ENCODE data around the gene PPP6R1. TPM values are rescaled to one million over a fixed set of nuclear protein-coding genes. Genes with fewer than 3 reads are reported as not detected.

PPP6R1 gene
- total RNA-seq, 1 donor from 2014 or later = 39.8 TPM

DNA sequence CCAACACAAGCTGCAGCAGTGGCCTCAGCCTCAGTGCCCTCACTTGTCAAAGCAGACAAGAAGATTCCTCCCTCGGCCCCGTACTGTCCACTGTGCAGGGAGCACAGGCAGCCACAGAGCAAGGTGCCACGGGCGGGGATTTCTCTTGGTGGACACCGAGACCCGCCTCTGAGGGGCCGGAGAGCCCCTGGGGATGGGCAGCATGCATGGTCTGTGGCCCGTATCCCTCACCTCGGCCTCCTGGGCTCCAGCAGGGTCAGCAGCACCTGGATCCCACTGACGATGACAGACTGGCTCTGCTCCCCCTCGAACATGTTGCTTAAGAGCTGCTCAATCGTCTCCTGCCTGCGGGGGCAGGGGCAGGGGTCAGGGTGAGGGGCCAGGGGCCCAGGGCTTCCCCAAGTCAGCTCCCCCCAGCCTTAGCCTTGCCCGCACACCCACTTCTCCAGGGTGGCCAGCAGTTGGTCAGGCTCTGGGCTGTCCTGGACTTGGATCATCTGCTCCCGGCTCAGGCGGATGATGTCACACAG, 16.8 kb downstream of the PPP6R1 start:
- H3K4me1 ChIP-seq = peaks cover 2% of the 10 kb centered on the region
- no peak overlapping the region for H3K4me3 ChIP-seq
- no peak overlapping the region for H3K27ac ChIP-seq (replicated peaks)
- TF ChIP-seq, protein P1, sequence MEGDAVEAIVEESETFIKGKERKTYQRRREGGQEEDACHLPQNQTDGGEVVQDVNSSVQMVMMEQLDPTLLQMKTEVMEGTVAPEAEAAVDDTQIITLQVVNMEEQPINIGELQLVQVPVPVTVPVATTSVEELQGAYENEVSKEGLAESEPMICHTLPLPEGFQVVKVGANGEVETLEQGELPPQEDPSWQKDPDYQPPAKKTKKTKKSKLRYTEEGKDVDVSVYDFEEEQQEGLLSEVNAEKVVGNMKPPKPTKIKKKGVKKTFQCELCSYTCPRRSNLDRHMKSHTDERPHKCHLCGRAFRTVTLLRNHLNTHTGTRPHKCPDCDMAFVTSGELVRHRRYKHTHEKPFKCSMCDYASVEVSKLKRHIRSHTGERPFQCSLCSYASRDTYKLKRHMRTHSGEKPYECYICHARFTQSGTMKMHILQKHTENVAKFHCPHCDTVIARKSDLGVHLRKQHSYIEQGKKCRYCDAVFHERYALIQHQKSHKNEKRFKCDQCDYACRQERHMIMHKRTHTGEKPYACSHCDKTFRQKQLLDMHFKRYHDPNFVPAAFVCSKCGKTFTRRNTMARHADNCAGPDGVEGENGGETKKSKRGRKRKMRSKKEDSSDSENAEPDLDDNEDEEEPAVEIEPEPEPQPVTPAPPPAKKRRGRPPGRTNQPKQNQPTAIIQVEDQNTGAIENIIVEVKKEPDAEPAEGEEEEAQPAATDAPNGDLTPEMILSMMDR (IDR thresholded peaks at IDR 0.05; ENCODE audit: borderline replicate concordance) = no peak
- H3K36me3 ChIP-seq = peaks cover 97% of the 10 kb centered on the region
- H3K9me3 ChIP-seq (replicated peaks) = no peaks in the 10 kb centered on the region
- intact Hi-C loops (cut with micrococcal nuclease) = no loop called here
- H3K27me3 ChIP-seq (ENCODE audit: low read depth) = no peaks in the 10 kb centered on the region
- no peak for DNase-seq

DNA sequence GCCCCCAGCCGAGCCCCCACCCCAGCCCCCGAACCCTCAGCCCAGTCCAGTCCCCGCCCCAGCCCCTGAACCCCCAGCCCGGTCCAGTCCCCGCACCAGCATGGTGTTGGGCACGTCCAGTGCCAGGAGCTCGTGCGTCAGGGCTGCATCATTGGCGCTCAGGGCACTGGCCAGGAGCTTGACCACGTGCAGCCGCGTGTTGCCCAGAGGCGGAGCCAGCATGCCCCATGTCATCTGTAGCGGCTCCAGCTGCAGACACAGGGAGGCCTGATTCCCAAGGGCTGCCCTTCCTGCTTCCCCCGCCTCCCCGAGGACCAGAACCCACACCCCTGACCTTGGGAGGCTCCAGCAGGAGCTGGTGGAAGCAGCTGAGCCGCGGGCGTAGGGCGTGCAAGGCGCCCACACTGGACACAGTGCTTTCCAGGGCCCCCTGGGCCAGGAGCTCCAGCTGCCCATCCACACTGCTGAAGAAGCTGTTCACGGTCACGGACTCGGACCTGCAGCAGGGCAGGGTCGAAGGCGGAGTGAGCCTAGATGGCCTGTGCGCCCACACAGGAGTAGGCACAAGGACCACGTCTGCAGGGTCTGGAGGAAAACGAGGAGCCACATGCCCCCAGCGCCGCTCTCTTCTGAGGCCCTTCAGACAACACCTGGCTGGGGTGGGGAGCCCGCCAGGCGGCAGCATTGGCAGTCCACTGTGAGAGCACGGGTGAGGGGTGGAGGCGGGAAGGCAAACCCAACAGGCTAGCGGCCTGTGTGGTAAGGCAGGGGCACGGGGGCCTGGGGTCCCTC, 17.5 kb downstream of the PPP6R1 start:
- Histone ChIP-seq H3K4me3 (no peak overlapping the region), H3K27me3 (ENCODE audit: low read depth) (no peaks in the 10 kb centered on the region), H3K36me3 (peaks cover 97% of the 10 kb centered on the region), H3K27ac (replicated peaks) (no peak overlapping the region), H3K9me3 (replicated peaks) (no peaks in the 10 kb centered on the region), H3K4me1 (no peaks in the 10 kb centered on the region)
- intact Hi-C loops (cut with micrococcal nuclease) = no loop called here
- TF ChIP-seq, protein P1 (IDR thresholded peaks at IDR 0.05; ENCODE audit: borderline replicate concordance) = no peak
- no peak for DNase-seq

DNA sequence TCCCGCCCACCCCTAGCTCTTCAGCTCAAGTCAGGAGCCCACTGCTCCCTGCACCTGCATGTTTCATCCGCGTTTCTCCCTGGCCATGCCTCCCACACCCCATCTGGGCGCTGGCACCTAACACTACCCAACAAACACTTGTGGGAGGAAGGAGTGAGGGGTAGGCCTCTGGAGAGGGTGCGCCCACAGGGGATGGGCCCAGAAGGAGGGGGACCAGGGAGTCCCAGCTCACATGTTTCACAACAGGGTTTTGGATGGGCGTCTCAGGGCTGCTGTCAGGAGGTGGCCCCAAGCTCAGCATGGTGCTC, 18.1 kb downstream of the PPP6R1 start:
- Histone ChIP-seq H3K4me1 (no peaks in the 10 kb centered on the region), H3K27ac (replicated peaks) (no peak overlapping the region), H3K9me3 (replicated peaks) (no peaks in the 10 kb centered on the region), H3K36me3 (peaks cover 97% of the 10 kb centered on the region), H3K4me3 (no peak overlapping the region), H3K27me3 (ENCODE audit: low read depth) (no peaks in the 10 kb centered on the region)
- TF ChIP-seq, protein P1 (IDR thresholded peaks at IDR 0.05; ENCODE audit: borderline replicate concordance) = no peak
- intact Hi-C loops (cut with micrococcal nuclease) = no loop called here
- DNase-seq = no peak

DNA sequence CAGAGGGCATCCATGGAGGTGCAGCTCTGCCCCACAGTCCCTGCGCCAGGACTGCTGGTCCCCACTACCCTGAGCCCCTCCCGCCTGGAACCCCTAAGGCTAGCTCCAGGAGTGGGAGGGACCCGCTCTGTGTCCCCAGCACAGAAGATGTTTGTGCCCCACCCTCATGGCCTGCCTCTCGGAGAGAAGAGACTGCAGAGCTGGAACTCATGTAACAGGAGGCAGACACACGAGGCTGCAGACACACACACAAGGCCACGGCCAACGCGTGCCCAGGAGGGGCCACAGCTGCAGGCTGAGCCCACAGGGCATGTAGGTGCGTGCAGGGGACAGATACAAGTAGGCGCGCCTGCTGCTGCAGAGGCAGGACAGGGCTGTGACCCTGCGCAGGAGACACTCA, 19.8 kb downstream of the PPP6R1 start:
- no peak for DNase-seq
- TF ChIP-seq, protein P1 (IDR thresholded peaks at IDR 0.05; ENCODE audit: borderline replicate concordance) = no peak
- intact Hi-C loops (cut with micrococcal nuclease) = no loop called here

DNA sequence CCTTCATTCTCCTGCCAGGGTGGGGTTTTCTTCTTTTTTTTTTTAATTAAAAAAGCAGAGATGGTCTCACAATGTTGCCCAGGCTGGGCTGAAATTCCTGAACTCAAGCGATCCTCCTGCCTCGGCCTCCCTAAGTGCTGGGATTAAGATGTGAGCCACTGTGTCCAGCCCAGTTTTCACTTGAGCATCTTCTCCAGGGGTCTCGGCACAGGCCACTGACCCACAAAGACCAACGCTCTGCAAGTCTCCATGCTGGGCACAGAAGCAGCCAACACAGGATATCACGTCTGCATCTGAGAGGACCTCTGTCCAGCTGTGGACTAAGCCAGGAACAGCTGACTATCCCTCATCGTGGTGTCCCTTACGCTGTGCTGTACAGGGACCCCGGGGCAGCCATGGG, 20.8 kb downstream of the PPP6R1 start:
- intact Hi-C loops (cut with micrococcal nuclease) = no loop called here
- no peak overlapping the region for H3K27ac ChIP-seq (replicated peaks)
- no peak overlapping the region for H3K4me3 ChIP-seq
- H3K9me3 ChIP-seq (replicated peaks) = no peaks in the 10 kb centered on the region
- peaks cover 94% of the 10 kb centered on the region for H3K36me3 ChIP-seq
- no peaks in the 10 kb centered on the region for H3K27me3 ChIP-seq (ENCODE audit: low read depth)
- DNase-seq = no peak
- TF ChIP-seq, protein P1 (IDR thresholded peaks at IDR 0.05; ENCODE audit: borderline replicate concordance) = no peak
- H3K4me1 ChIP-seq = no peaks in the 10 kb centered on the region

More for the DNA sequence above, 19.8 kb downstream of the PPP6R1 start:
- H3K9me3 ChIP-seq (replicated peaks) = no peaks in the 10 kb centered on the region
- peaks cover 94% of the 10 kb centered on the region for H3K36me3 ChIP-seq
- no peaks in the 10 kb centered on the region for H3K27me3 ChIP-seq (ENCODE audit: low read depth)
- H3K4me3 ChIP-seq = no peak overlapping the region
- H3K27ac ChIP-seq (replicated peaks) = no peak overlapping the region
- no peaks in the 10 kb centered on the region for H3K4me1 ChIP-seq

All from left ventricle myocardium inferior (tissue), 1 donor.